ENCODE results near the gene KCNIP2.
"Not testable (repeated sequence)": the region's sequence is repeated elsewhere in the genome, so short reads cannot be mapped to it uniquely, and the experiment has no call there.

Gene KCNIP2

GRCh38 chr10:101803511-101803910 is 40.1 kb downstream of the KCNIP2 start:
- TF ChIP-seq CTCF (IDR thresholded peaks at IDR 0.05), result no peak
- Histone ChIP-seq H3K9me3 (no peaks in the 10 kb centered on the region), H3K36me3 (peaks cover 92 to 96% (median 95%) of the 10 kb centered on the region in 3 donors), H3K4me1 (peaks cover 0 to 14% (median 2%) of the 10 kb centered on the region in 4 donors), H3K27ac (no peak overlapping the region), H3K4me3 (no peak overlapping the region), H3K27me3 (no peaks in the 10 kb centered on the region)
- intact Hi-C loops (cut with DNase I; ENCODE audit: low total_unique reads), result no loop called here
- no peak for DNase-seq

- no peak for DNase-seq
- H3K27ac ChIP-seq, result no peak overlapping the region
- peaks cover 91 to 100% (median 99%) of the 10 kb centered on the region in 3 donors for H3K36me3 ChIP-seq
- peaks cover 0 to 14% (median 2%) of the 10 kb centered on the region in 4 donors for H3K4me1 ChIP-seq
- intact Hi-C loops (cut with DNase I; ENCODE audit: low total_unique reads), result no loop called here
- TF ChIP-seq CTCF (IDR thresholded peaks at IDR 0.05), result no peak
- H3K9me3 ChIP-seq, result no peaks in the 10 kb centered on the region
- H3K27me3 ChIP-seq, result no peaks in the 10 kb centered on the region
- H3K4me3 ChIP-seq, result no peak overlapping the region
These were observed 46.1 kb downstream of the KCNIP2 start for GRCh38 chr10:101797403-101798059.

GRCh38 chr10:101793526-101793925 is 50.1 kb downstream of the KCNIP2 start:
- Histone ChIP-seq H3K4me1 (no peaks in the 10 kb centered on the region), H3K4me3 (no peak overlapping the region), H3K27ac (no peak overlapping the region), H3K36me3 (peaks cover 91 to 100% (median 99%) of the 10 kb centered on the region in 3 donors), H3K27me3 (no peaks in the 10 kb centered on the region), H3K9me3 (no peaks in the 10 kb centered on the region)
- no peak for DNase-seq
- no peak for TF ChIP-seq CTCF (IDR thresholded peaks at IDR 0.05)
- intact Hi-C loops (cut with DNase I; ENCODE audit: low total_unique reads), result no loop called here

DNA sequence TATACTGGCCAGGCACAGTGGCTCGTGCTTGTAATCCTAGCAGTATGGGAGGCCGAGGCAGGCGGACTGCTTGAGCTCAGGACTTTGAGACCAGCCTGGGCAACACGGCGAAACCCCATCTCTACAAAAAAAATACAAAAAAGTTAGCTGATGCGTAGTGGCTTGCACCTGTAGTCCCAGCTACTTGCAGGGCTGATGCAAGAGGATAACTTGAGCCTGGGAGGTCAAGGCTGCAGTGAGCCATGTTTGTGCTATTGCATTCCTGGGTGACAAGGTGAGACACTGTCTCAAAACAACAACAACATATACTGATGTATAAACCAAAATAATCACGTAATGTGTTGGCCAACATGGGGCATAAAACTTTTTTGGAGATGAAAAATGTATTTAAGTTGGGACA is 53.9 kb downstream of the KCNIP2 start:
- peaks cover 95 to 99% (median 98%) of the 10 kb centered on the region in 3 donors for H3K36me3 ChIP-seq
- intact Hi-C loops (cut with DNase I; ENCODE audit: low total_unique reads), result no loop called here
- no peak for TF ChIP-seq CTCF (IDR thresholded peaks at IDR 0.05)
- H3K9me3 ChIP-seq, result no peaks in the 10 kb centered on the region
- no peak overlapping the region for H3K4me3 ChIP-seq
- DNase-seq, result no peak
- no peak overlapping the region for H3K27ac ChIP-seq
- H3K27me3 ChIP-seq, result no peaks in the 10 kb centered on the region
- H3K4me1 ChIP-seq, result peaks cover 0 to 2% (median 0%) of the 10 kb centered on the region in 4 donors

DNA sequence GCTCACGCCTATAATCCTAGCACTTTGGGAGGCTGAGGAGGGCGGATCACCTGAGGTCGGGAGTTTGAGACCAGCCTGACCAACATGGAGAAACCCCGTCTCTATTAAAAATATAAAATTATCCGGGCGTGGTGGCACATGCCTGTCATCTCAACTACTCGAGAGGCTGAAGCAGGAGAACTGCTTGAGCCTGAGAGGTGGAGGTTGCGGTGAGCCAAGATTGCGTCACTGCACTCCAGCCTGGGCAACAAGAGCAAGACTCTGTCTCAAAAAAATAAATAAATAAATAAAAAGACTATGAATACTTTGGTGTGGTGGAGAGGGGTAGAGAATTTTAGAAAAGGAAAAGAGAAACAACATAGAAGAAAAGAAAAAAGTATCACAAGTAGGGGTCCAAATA is 54.4 kb downstream of the KCNIP2 start:
- H3K4me1 ChIP-seq; H3K27me3 ChIP-seq; H3K27ac ChIP-seq; intact Hi-C loops (cut with DNase I; ENCODE audit: low total_unique reads); H3K9me3 ChIP-seq; DNase-seq; H3K4me3 ChIP-seq: not testable (repeated sequence)
- peaks cover 95 to 99% (median 98%) of the 10 kb centered on the region in 3 donors for H3K36me3 ChIP-seq

- TF ChIP-seq CTCF (IDR thresholded peaks at IDR 0.05), result no peak
- Histone ChIP-seq H3K9me3 (no peaks in the 10 kb centered on the region), H3K27ac (no peak overlapping the region), H3K27me3 (peaks cover 0 to under 1% of the 10 kb centered on the region in 2 donors), H3K36me3 (peaks cover 61 to 68% (median 67%) of the 10 kb centered on the region in 3 donors), H3K4me3 (no peak overlapping the region), H3K4me1 (peaks cover 0 to 30% (median 18%) of the 10 kb centered on the region in 4 donors)
- intact Hi-C loops (cut with DNase I; ENCODE audit: low total_unique reads), result no loop called here
- DNase-seq, result no peak
These were observed 57.8 kb downstream of the KCNIP2 start for GRCh38 chr10:101785801-101786200.

Data from tibial artery (tissue), 4 donors.